GM10248 (cell line): Measurements from ENCODE around the gene TRERF1.

ENCODE experiments used
- CTCF ChIA-PET: fragments of 300-600 bp; sonication (Branson Sonifier 250); formaldehyde crosslinking; extraction: SDS; loops from one replicate; lab custom pipeline; 2021; ENCODE audit warnings: antibody characterized with exemption; lab: Yijun Ruan, JAX
- POLR2A ChIA-PET: fragments of 350-650 bp; sonication (Branson Sonifier 250); formaldehyde crosslinking; extraction: SDS; loops from one replicate; lab custom pipeline; 2020; ENCODE audit warnings: antibody characterized with exemption; lab: Yijun Ruan, JAX
- DNase-seq: peaks from one replicate; pipeline ENCODE4 v3.0.0; 2012; ENCODE audit errors: extremely low spot score
- CTCF ChIP-seq: IDR thresholded peaks from 2 replicates; pipeline ENCODE4 v1.5.1; 2012; ENCODE audit warnings: mild to moderate bottlenecking, low read depth; ENCODE audit errors: extremely low read depth, missing control alignments, control extremely low read depth

TRERF1 gene

GRCh38 chr6:42418724-42419123 is 33.0 kb downstream of the TRERF1 start:
- no peak for TF ChIP-seq CTCF
- ChIA-PET CTCF (interaction anchor here (1.5 kb wide), 1 partner anchor 89 kb away, joined by 3 read pairs; no protein-coding TSS in a partner anchor), POLR2A (no interaction called here)
- no peak for DNase-seq

GRCh38 chr6:42417641-42418112 is 34.0 kb downstream of the TRERF1 start:
- DNase-seq = no peak
- POLR2A ChIA-PET = no interaction called here
- no peak for TF ChIP-seq CTCF
- CTCF ChIA-PET = interaction anchor here (1.5 kb wide), 1 partner anchor 90 kb away, joined by 3 read pairs; no protein-coding TSS in a partner anchor

- CTCF ChIA-PET = interaction anchor here (1.3 to 1.5 kb wide), 2 partner anchors 21 to 44 kb away, joined by 3 to 5 read pairs; no protein-coding TSS in a partner anchor
- TF ChIP-seq CTCF = no peak
- POLR2A ChIA-PET = no interaction called here
- no peak for DNase-seq
Measured at GRCh38 chr6:42411406-42411805, 40.3 kb downstream of the TRERF1 start.

- CTCF ChIA-PET = interaction anchor here (1.5 kb wide), 1 partner anchor 44 kb away, joined by 5 read pairs; no protein-coding TSS in a partner anchor
- no peak for TF ChIP-seq CTCF
- POLR2A ChIA-PET = no interaction called here
Measured at GRCh38 chr6:42410861-42411260, 40.9 kb downstream of the TRERF1 start.

GRCh38 chr6:42409581-42409980 is 42.1 kb downstream of the TRERF1 start:
- CTCF ChIA-PET = no interaction called here
- no peak for DNase-seq

More at GRCh38 chr6:42410861-42411260, 40.9 kb downstream of the TRERF1 start:
- no peak for DNase-seq

GRCh38 chr6:42407379-42407778 is 44.3 kb downstream of the TRERF1 start:
- TF ChIP-seq CTCF = no peak
- ChIA-PET CTCF (interaction anchor here (0.8 to 1.5 kb wide), 3 partner anchors 8 to 140 kb away, joined by 3 to 4 read pairs (median 3); no protein-coding TSS in a partner anchor), POLR2A (no interaction called here)
- DNase-seq = no peak

More at GRCh38 chr6:42409581-42409980, 42.1 kb downstream of the TRERF1 start:
- TF ChIP-seq CTCF = no peak
- POLR2A ChIA-PET = no interaction called here
